Kidney epithelial cell (primary cell): Measurements from ENCODE around the gene RB1. TPM values are rescaled to one million over a fixed set of nuclear protein-coding genes. Genes with fewer than 3 reads are reported as not detected.

ENCODE experiments used
- DNase-seq: peaks from one replicate; pipeline ENCODE4 v3.0.0-alpha.2; 2010; ENCODE audit warnings: low read depth
- H3K27me3 ChIP-seq: 2 replicates; pipeline ENCODE4 v1.6.0; 2011; ENCODE audit warnings: low read length; ENCODE audit not compliant: control insufficient read depth, insufficient read depth
- H3K36me3 ChIP-seq: 2 replicates; pipeline ENCODE4 v1.5.1; 2011; ENCODE audit warnings: low read length; ENCODE audit not compliant: control insufficient read depth, insufficient read depth
- H3K4me3 ChIP-seq: 2 replicates; pipeline ENCODE4 v1.5.1; 2011; ENCODE audit warnings: low read depth, mild to moderate bottlenecking, control low read depth, low read length
- CTCF ChIP-seq: IDR thresholded peaks from 2 replicates; pipeline ENCODE4 v1.5.1; 2011; ENCODE audit warnings: mild to moderate bottlenecking, moderate library complexity, low read length, control low read depth, inconsistent platforms; ENCODE audit not compliant: insufficient read depth, poor library complexity, severe bottlenecking
- total RNA-seq: library from RNA; depleted of rRNA; stranded (reverse); fragments of >200 nt; gene quantifications from 2 replicates; pipeline ENCODE4 v1.2.3, GENCODE V29; 2015

Gene RB1
- total RNA-seq, 1 donor from 2014 or later: 27.1 TPM

GRCh38 chr13:48504606-48505005 is 201.1 kb downstream of the RB1 start:
- Histone ChIP-seq H3K4me3 (no peak overlapping the region), H3K36me3 (no peaks in the 10 kb centered on the region), H3K27me3 (no peaks in the 10 kb centered on the region)
- no peak for DNase-seq
- TF ChIP-seq CTCF: no peak

- TF ChIP-seq CTCF: no peak
- no peak for DNase-seq
Observed at GRCh38 chr13:48505012-48505411, 201.5 kb downstream of the RB1 start.

GRCh38 chr13:48505597-48506091 is 202.1 kb downstream of the RB1 start:
- DNase-seq: no peak
- TF ChIP-seq CTCF: no peak
- H3K4me3 ChIP-seq: no peak overlapping the region

More at GRCh38 chr13:48505012-48505411, 201.5 kb downstream of the RB1 start:
- Histone ChIP-seq H3K36me3 (no peaks in the 10 kb centered on the region), H3K27me3 (no peaks in the 10 kb centered on the region), H3K4me3 (no peak overlapping the region)

GRCh38 chr13:48506092-48506701 is 202.6 kb downstream of the RB1 start:
- no peak for DNase-seq
- H3K4me3 ChIP-seq: no peak overlapping the region
- no peaks in the 10 kb centered on the region for H3K27me3 ChIP-seq
- no peak for TF ChIP-seq CTCF
- no peaks in the 10 kb centered on the region for H3K36me3 ChIP-seq

More at GRCh38 chr13:48505597-48506091, 202.1 kb downstream of the RB1 start:
- Histone ChIP-seq H3K36me3 (no peaks in the 10 kb centered on the region), H3K27me3 (no peaks in the 10 kb centered on the region)

GRCh38 chr13:48507021-48507420 is 203.5 kb downstream of the RB1 start:
- H3K36me3 ChIP-seq: no peaks in the 10 kb centered on the region
- H3K4me3 ChIP-seq: no peak overlapping the region
- DNase-seq: no peak
- H3K27me3 ChIP-seq: no peaks in the 10 kb centered on the region
- no peak for TF ChIP-seq CTCF

GRCh38 chr13:48508011-48508410 is 204.5 kb downstream of the RB1 start:
- no peak for TF ChIP-seq CTCF
- no peak for DNase-seq
- no peak overlapping the region for H3K4me3 ChIP-seq

More at GRCh38 chr13:48508011-48508410, 204.5 kb downstream of the RB1 start:
- H3K36me3 ChIP-seq: no peaks in the 10 kb centered on the region
- no peaks in the 10 kb centered on the region for H3K27me3 ChIP-seq
